ENCODE results near the gene GUCY1A2.
A peak's percentile ranks its signal among the peaks of the same experiment; 100 is the strongest.

Gene GUCY1A2

GRCh38 chr11:106998916-106999188 is 19.4 kb downstream of the GUCY1A2 start:
- no peak for DNase-seq (ENCODE audit: low read depth)

GRCh38 chr11:106998116-106998915 is 20.0 kb downstream of the GUCY1A2 start:
- DNase-seq (ENCODE audit: low read depth): peak; percentile 74

- no peak for DNase-seq (ENCODE audit: low read depth)
Measured at GRCh38 chr11:106997227-106997626, 21.0 kb downstream of the GUCY1A2 start.

- no peak for DNase-seq (ENCODE audit: low read depth)
Measured at GRCh38 chr11:106996691-106997090, 21.6 kb downstream of the GUCY1A2 start.

GRCh38 chr11:106990331-106990730 is 27.9 kb downstream of the GUCY1A2 start:
- no peak for DNase-seq (ENCODE audit: low read depth)

- no peak for DNase-seq (ENCODE audit: low read depth)
Measured at GRCh38 chr11:106989078-106989455, 29.2 kb downstream of the GUCY1A2 start.

GRCh38 chr11:106988151-106989077 is 29.9 kb downstream of the GUCY1A2 start:
- peak; percentile 87 for DNase-seq (ENCODE audit: low read depth)

- DNase-seq (ENCODE audit: low read depth): no peak
Measured at GRCh38 chr11:106986673-106987072, 31.6 kb downstream of the GUCY1A2 start.

- peak; percentile 78 for DNase-seq (ENCODE audit: low read depth)
Measured at GRCh38 chr11:106986261-106986660, 32.0 kb downstream of the GUCY1A2 start.

GRCh38 chr11:106983991-106984390 is 34.3 kb downstream of the GUCY1A2 start:
- no peak for DNase-seq (ENCODE audit: low read depth)

- DNase-seq (ENCODE audit: low read depth): no peak
Measured at GRCh38 chr11:106983261-106983660, 35.0 kb downstream of the GUCY1A2 start.

GRCh38 chr11:106974831-106975230 is 43.4 kb downstream of the GUCY1A2 start:
- DNase-seq (ENCODE audit: low read depth): no peak

GRCh38 chr11:106971864-106972263 is 46.4 kb downstream of the GUCY1A2 start:
- DNase-seq (ENCODE audit: low read depth): no peak

- no peak for DNase-seq (ENCODE audit: low read depth)
Measured at GRCh38 chr11:106969644-106970355, 48.5 kb downstream of the GUCY1A2 start.

GRCh38 chr11:106962995-106963394 is 55.3 kb downstream of the GUCY1A2 start:
- no peak for DNase-seq (ENCODE audit: low read depth)

- DNase-seq (ENCODE audit: low read depth): peak; percentile 91
Measured at GRCh38 chr11:106961518-106961917, 56.8 kb downstream of the GUCY1A2 start.

- no peak for DNase-seq (ENCODE audit: low read depth)
Measured at GRCh38 chr11:106961048-106961447, 57.2 kb downstream of the GUCY1A2 start.

GRCh38 chr11:106959800-106960199 is 58.5 kb downstream of the GUCY1A2 start:
- DNase-seq (ENCODE audit: low read depth): no peak

GRCh38 chr11:106959386-106959785 is 58.9 kb downstream of the GUCY1A2 start:
- DNase-seq (ENCODE audit: low read depth): no peak

GRCh38 chr11:106958517-106959248 is 59.6 kb downstream of the GUCY1A2 start:
- no peak for DNase-seq (ENCODE audit: low read depth)

- no peak for DNase-seq (ENCODE audit: low read depth)
Measured at GRCh38 chr11:106957030-106957482, 61.2 kb downstream of the GUCY1A2 start.

- DNase-seq (ENCODE audit: low read depth): no peak
Measured at GRCh38 chr11:106950067-106950491, 68.2 kb downstream of the GUCY1A2 start.
